ENCODE results near the gene SLC39A11. TPM values are rescaled to one million over a fixed set of nuclear protein-coding genes. Genes with fewer than 3 reads are reported as not detected.

Gene SLC39A11
- total RNA-seq, 1 experiment from 2014 or later: 56.1 TPM

DNA sequence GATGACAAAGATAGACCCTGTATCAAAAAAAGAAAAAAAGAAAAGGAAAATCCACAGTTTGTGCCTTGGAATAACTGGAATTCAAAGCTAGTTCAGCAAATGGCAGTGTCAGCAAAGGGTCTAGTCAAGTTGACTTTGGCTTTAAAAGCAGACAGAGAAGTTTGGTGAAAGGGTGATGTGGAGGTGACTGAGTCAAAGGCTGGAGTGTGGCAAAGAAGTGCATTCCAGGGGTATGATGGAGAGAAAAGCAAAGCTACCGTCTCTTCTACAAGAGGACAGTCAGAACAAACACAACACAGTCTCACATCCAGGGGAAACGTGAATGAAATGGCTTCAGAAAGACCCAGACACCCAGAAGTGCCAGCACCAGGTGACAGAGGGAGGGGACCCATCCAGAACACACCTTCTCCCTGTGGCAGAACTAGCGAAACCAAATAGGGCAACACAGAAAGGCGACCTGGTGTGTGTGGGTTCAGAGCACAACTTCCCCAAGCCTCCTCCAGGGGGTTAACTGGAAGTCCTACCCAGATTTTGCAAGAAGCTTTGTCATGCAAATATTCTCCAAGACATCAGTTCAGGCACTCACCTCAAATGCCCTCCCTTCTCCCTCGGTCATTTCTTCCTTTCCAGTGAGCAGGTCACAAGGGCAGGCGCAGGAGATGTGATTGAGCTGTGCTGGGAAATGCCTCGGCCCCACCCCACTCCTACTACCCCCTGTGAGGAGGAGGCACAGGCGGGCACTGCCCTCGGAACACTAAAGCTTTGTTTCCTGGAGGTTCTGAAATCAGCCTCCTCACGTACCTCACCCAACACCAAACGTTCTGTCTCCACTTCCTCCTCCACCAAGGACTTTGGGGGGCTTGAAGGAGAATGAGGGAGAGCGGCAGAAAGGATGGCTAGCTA lies 489.7 kb downstream of the SLC39A11 start:
- DNase-seq (ENCODE audit: low read depth, low spot score): no peak
- ChIA-PET CTCF (no interaction called here), POLR2A (interaction anchor here (0.6 to 1.1 kb wide), 2 partner anchors 11 to 16 kb away, joined by 4 to 9 read pairs; no protein-coding TSS in a partner anchor)
- peak; percentile 58 for ATAC-seq
- in situ Hi-C loops (cut with HindIII; ENCODE audit: low pct_unique_long_range_greater_than_20kb, low sequenced_read_pairs): no loop called here
- H3K36me3 ChIP-seq (ENCODE audit: control insufficient read depth, insufficient read depth, low read length): no peaks in the 10 kb centered on the region
- peaks cover 17% of the 10 kb centered on the region for H3K4me1 ChIP-seq (ENCODE audit: control insufficient read depth, insufficient read depth, low read length)
- intact Hi-C loops (cut with micrococcal nuclease; ENCODE audit: unreplicated experiment): no loop called here
- H3K9me3 ChIP-seq (ENCODE audit: control insufficient read depth, insufficient read depth, low read depth, low read length): no peaks in the 10 kb centered on the region
- TF ChIP-seq TCF7L2 (IDR thresholded peaks at IDR 0.05; ENCODE audit: low read depth, low read length) (no peak), REST (IDR thresholded peaks at IDR 0.05; ENCODE audit: insufficient read depth in 1 of 2, low read depth in 2 of 2, low read length in 1 of 2) (no peak), POLR2AphosphoS5 (IDR thresholded peaks at IDR 0.05; ENCODE audit: low read depth, low read length) (no peak), SIN3A (IDR thresholded peaks at IDR 0.05; ENCODE audit: borderline replicate concordance, insufficient read depth, low read depth, low read length) (no peak)
- TF ChIP-seq, protein P1, sequence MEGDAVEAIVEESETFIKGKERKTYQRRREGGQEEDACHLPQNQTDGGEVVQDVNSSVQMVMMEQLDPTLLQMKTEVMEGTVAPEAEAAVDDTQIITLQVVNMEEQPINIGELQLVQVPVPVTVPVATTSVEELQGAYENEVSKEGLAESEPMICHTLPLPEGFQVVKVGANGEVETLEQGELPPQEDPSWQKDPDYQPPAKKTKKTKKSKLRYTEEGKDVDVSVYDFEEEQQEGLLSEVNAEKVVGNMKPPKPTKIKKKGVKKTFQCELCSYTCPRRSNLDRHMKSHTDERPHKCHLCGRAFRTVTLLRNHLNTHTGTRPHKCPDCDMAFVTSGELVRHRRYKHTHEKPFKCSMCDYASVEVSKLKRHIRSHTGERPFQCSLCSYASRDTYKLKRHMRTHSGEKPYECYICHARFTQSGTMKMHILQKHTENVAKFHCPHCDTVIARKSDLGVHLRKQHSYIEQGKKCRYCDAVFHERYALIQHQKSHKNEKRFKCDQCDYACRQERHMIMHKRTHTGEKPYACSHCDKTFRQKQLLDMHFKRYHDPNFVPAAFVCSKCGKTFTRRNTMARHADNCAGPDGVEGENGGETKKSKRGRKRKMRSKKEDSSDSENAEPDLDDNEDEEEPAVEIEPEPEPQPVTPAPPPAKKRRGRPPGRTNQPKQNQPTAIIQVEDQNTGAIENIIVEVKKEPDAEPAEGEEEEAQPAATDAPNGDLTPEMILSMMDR (IDR thresholded peaks at IDR 0.05): no peak
- H3K27ac ChIP-seq (ENCODE audit: low read length): peak overlapping the region; percentile 74
- no peaks in the 10 kb centered on the region for H3K27me3 ChIP-seq (ENCODE audit: control insufficient read depth, insufficient read depth, low read length)
- H3K4me3 ChIP-seq (ENCODE audit: low read depth in 2 of 2, low read length in 2 of 2): 0 out of 4 replicates have a peak overlapping the region, but pooled peaks of 1 of the 2 experiments have one; percentile 9
- BruUV-seq (replicated peaks): no TSS peak

- ChIA-PET CTCF (no interaction called here), POLR2A (no interaction called here)
- intact Hi-C loops (cut with micrococcal nuclease; ENCODE audit: unreplicated experiment) (no loop called here), in situ Hi-C loops (cut with HindIII; ENCODE audit: low pct_unique_long_range_greater_than_20kb, low sequenced_read_pairs) (no loop called here)
- TF ChIP-seq SIN3A (IDR thresholded peaks at IDR 0.05; ENCODE audit: borderline replicate concordance, insufficient read depth, low read depth, low read length) (no peak), REST (IDR thresholded peaks at IDR 0.05; ENCODE audit: insufficient read depth in 1 of 2, low read depth in 2 of 2, low read length in 1 of 2) (no peak)
- Histone ChIP-seq H3K27ac (ENCODE audit: low read length) (peak overlapping the region; percentile 41; the same call in 1 of the 2 replicates), H3K27me3 (ENCODE audit: control insufficient read depth, insufficient read depth, low read length) (no peaks in the 10 kb centered on the region), H3K36me3 (ENCODE audit: control insufficient read depth, insufficient read depth, low read length) (no peaks in the 10 kb centered on the region), H3K4me3 (ENCODE audit: low read depth in 2 of 2, low read length in 2 of 2) (no peak overlapping the region), H3K9me3 (ENCODE audit: control insufficient read depth, insufficient read depth, low read depth, low read length) (no peaks in the 10 kb centered on the region), H3K4me1 (ENCODE audit: control insufficient read depth, insufficient read depth, low read length) (peaks cover 27% of the 10 kb centered on the region)
- no TSS peak for BruUV-seq (replicated peaks)
- ATAC-seq: no peak
- DNase-seq (ENCODE audit: low read depth, low spot score): no peak
Observed at GRCh38 chr17:72600934-72601333, 491.6 kb downstream of the SLC39A11 start.

Data from Panc1 (cell line).